ENCODE data around the gene MCCD1.

GRCh38 chr6:31576897-31577578 lies 48.3 kb downstream of the MCCD1 start:
- TF ChIP-seq CTCF (conservative IDR thresholded peaks at IDR 0.05 in 1 of 2, IDR thresholded peaks at IDR 0.05 in 1 of 2; ENCODE audit: extremely low read depth in 1 of 2, insufficient read depth in 1 of 2, low read depth in 1 of 2, low read length in 2 of 2) (no peak), EZH2 (IDR thresholded peaks at IDR 0.05; ENCODE audit: borderline replicate concordance, low read length) (no peak)
